Measurements from ENCODE around the gene NRL.

GRCh38 chr14:24071144-24071697 is 43.5 kb downstream of the NRL start, which contains the start of gene CPNE6:
- no peak for TF ChIP-seq CTCF (conservative IDR thresholded peaks at IDR 0.05; ENCODE audit: low read length)
- TF ChIP-seq EZH2phosphoT487 (IDR thresholded peaks at IDR 0.05; ENCODE audit: borderline replicate concordance, low read depth, low read length) = no peak
